ENCODE results near the gene TSPOAP1.

TSPOAP1 gene

DNA sequence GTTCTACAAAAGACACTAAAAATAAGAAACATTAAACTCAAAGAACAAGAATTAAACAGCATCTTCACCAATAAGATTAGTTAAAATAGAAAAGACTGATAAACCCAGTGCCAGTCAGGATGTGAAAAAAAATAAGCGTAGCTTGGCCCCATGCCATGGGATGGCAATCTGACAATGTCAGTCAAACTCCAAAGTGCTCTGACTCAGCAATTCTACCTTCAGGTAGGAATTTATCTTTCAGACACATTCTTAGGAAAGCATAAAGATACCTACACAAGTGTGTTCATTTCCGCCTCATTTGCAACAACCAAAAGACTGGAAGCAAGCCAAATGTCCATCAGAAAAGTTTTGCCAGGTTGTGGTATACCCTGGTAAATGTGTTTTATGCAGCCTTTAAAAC lies 38.7 kb downstream of the TSPOAP1 start:
- TF ChIP-seq GLIS3 (CRISPR knock-in tag; IDR thresholded peaks at IDR 0.05) (no peak), ZNF70 (CRISPR knock-in tag; IDR thresholded peaks at IDR 0.05) (no peak), RARB (CRISPR knock-in tag; IDR thresholded peaks at IDR 0.05) (no peak), ZNF8 (CRISPR knock-in tag; IDR thresholded peaks at IDR 0.05) (no peak), OSR1 (CRISPR knock-in tag; IDR thresholded peaks at IDR 0.05) (no peak), BACH2 (CRISPR knock-in tag; IDR thresholded peaks at IDR 0.05; ENCODE audit: borderline replicate concordance) (no peak), ISL1 (CRISPR knock-in tag; IDR thresholded peaks at IDR 0.05) (no peak), ZC3H10 (CRISPR knock-in tag; IDR thresholded peaks at IDR 0.05) (no peak), ESRRG (CRISPR knock-in tag; IDR thresholded peaks at IDR 0.05) (no peak), CSDC2 (CRISPR knock-in tag; IDR thresholded peaks at IDR 0.05) (no peak), ZFP30 (CRISPR knock-in tag; IDR thresholded peaks at IDR 0.05) (no peak), TOX (CRISPR knock-in tag; IDR thresholded peaks at IDR 0.05; ENCODE audit: borderline replicate concordance) (no peak)
- TF ChIP-seq, protein P1, sequence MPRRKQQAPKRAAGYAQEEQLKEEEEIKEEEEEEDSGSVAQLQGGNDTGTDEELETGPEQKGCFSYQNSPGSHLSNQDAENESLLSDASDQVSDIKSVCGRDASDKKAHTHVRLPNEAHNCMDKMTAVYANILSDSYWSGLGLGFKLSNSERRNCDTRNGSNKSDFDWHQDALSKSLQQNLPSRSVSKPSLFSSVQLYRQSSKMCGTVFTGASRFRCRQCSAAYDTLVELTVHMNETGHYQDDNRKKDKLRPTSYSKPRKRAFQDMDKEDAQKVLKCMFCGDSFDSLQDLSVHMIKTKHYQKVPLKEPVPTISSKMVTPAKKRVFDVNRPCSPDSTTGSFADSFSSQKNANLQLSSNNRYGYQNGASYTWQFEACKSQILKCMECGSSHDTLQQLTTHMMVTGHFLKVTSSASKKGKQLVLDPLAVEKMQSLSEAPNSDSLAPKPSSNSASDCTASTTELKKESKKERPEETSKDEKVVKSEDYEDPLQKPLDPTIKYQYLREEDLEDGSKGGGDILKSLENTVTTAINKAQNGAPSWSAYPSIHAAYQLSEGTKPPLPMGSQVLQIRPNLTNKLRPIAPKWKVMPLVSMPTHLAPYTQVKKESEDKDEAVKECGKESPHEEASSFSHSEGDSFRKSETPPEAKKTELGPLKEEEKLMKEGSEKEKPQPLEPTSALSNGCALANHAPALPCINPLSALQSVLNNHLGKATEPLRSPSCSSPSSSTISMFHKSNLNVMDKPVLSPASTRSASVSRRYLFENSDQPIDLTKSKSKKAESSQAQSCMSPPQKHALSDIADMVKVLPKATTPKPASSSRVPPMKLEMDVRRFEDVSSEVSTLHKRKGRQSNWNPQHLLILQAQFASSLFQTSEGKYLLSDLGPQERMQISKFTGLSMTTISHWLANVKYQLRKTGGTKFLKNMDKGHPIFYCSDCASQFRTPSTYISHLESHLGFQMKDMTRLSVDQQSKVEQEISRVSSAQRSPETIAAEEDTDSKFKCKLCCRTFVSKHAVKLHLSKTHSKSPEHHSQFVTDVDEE (CRISPR knock-in tag; IDR thresholded peaks at IDR 0.05): no peak
- TF ChIP-seq, protein P2, sequence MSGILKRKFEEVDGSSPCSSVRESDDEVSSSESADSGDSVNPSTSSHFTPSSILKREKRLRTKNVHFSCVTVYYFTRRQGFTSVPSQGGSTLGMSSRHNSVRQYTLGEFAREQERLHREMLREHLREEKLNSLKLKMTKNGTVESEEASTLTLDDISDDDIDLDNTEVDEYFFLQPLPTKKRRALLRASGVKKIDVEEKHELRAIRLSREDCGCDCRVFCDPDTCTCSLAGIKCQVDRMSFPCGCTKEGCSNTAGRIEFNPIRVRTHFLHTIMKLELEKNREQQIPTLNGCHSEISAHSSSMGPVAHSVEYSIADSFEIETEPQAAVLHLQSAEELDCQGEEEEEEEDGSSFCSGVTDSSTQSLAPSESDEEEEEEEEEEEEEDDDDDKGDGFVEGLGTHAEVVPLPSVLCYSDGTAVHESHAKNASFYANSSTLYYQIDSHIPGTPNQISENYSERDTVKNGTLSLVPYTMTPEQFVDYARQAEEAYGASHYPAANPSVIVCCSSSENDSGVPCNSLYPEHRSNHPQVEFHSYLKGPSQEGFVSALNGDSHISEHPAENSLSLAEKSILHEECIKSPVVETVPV (CRISPR knock-in tag; IDR thresholded peaks at IDR 0.05): no peak
- TF ChIP-seq, protein P3, sequence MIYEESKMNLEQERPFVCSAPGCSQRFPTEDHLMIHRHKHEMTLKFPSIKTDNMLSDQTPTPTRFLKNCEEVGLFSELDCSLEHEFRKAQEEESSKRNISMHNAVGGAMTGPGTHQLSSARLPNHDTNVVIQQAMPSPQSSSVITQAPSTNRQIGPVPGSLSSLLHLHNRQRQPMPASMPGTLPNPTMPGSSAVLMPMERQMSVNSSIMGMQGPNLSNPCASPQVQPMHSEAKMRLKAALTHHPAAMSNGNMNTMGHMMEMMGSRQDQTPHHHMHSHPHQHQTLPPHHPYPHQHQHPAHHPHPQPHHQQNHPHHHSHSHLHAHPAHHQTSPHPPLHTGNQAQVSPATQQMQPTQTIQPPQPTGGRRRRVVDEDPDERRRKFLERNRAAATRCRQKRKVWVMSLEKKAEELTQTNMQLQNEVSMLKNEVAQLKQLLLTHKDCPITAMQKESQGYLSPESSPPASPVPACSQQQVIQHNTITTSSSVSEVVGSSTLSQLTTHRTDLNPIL (CRISPR knock-in tag; IDR thresholded peaks at IDR 0.05; ENCODE audit: low read depth): no peak
- TF ChIP-seq, protein P4, sequence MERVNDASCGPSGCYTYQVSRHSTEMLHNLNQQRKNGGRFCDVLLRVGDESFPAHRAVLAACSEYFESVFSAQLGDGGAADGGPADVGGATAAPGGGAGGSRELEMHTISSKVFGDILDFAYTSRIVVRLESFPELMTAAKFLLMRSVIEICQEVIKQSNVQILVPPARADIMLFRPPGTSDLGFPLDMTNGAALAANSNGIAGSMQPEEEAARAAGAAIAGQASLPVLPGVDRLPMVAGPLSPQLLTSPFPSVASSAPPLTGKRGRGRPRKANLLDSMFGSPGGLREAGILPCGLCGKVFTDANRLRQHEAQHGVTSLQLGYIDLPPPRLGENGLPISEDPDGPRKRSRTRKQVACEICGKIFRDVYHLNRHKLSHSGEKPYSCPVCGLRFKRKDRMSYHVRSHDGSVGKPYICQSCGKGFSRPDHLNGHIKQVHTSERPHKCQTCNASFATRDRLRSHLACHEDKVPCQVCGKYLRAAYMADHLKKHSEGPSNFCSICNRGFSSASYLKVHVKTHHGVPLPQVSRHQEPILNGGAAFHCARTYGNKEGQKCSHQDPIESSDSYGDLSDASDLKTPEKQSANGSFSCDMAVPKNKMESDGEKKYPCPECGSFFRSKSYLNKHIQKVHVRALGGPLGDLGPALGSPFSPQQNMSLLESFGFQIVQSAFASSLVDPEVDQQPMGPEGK (CRISPR knock-in tag; IDR thresholded peaks at IDR 0.05; ENCODE audit: borderline replicate concordance): no peak
- TF ChIP-seq, protein P5, sequence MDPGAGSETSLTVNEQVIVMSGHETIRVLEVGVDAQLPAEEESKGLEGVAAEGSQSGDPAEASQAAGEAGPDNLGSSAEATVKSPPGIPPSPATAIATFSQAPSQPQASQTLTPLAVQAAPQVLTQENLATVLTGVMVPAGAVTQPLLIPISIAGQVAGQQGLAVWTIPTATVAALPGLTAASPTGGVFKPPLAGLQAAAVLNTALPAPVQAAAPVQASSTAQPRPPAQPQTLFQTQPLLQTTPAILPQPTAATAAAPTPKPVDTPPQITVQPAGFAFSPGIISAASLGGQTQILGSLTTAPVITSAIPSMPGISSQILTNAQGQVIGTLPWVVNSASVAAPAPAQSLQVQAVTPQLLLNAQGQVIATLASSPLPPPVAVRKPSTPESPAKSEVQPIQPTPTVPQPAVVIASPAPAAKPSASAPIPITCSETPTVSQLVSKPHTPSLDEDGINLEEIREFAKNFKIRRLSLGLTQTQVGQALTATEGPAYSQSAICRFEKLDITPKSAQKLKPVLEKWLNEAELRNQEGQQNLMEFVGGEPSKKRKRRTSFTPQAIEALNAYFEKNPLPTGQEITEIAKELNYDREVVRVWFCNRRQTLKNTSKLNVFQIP (CRISPR knock-in tag; IDR thresholded peaks at IDR 0.05; ENCODE audit: borderline replicate concordance, low read depth): no peak
- no peak for ATAC-seq

DNA sequence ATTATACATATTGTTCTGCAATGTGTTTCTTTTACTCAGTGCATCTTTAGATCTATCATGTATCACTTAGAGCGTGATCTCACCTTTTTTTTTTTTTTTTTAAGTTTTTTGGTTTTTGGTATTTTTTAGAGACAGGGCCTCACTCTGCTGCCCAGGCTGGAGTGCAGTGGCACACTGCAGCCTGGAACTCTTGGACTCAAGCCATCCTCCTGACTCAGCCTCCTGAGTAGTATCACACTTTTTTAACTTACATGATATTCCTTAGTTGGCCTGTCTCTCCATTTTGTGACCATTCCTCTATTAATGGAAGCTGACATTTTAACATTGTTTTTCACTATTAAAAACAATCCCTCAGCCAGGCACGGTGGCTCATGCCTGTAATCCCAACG lies 43.2 kb downstream of the TSPOAP1 start:
- no peak for ATAC-seq
- TF ChIP-seq ISL1 (CRISPR knock-in tag; IDR thresholded peaks at IDR 0.05) (no peak), BACH2 (CRISPR knock-in tag; IDR thresholded peaks at IDR 0.05; ENCODE audit: borderline replicate concordance) (no peak), TOX (CRISPR knock-in tag; IDR thresholded peaks at IDR 0.05; ENCODE audit: borderline replicate concordance) (no peak), ESRRG (CRISPR knock-in tag; IDR thresholded peaks at IDR 0.05) (no peak), PPARA (CRISPR knock-in tag; IDR thresholded peaks at IDR 0.05; ENCODE audit: borderline replicate concordance) (no peak), GLIS3 (CRISPR knock-in tag; IDR thresholded peaks at IDR 0.05) (no peak), ZC3H10 (CRISPR knock-in tag; IDR thresholded peaks at IDR 0.05) (no peak), ZFP3 (CRISPR knock-in tag; IDR thresholded peaks at IDR 0.05) (no peak), SNAI2 (CRISPR knock-in tag; IDR thresholded peaks at IDR 0.05) (no peak)
- TF ChIP-seq, protein P5 (CRISPR knock-in tag; IDR thresholded peaks at IDR 0.05; ENCODE audit: borderline replicate concordance, low read depth): no peak
- TF ChIP-seq, protein P1 (CRISPR knock-in tag; IDR thresholded peaks at IDR 0.05): no peak
- TF ChIP-seq, protein P4 (CRISPR knock-in tag; IDR thresholded peaks at IDR 0.05; ENCODE audit: borderline replicate concordance): no peak
